Activated CD4-positive, alpha-beta memory T cell treated with anti-CD3 and anti-CD28 coated beads for 36 hours (primary cell): ENCODE data around the gene NUDT22. TPM values are rescaled to one million over a fixed set of nuclear protein-coding genes. Genes with fewer than 3 reads are reported as not detected.

Experiments
- CTCF ChIA-PET: fragments of 350-600 bp; sonication (Branson Sonifier 250); formaldehyde crosslinking; loops from one replicate; lab custom pipeline; 2021; ENCODE audit warnings: antibody characterized with exemption, inconsistent platforms; lab: Charles Lee
- POLR2A ChIA-PET: fragments of 350-600 bp; sonication (Branson Sonifier 250); formaldehyde crosslinking; loops from one replicate; lab custom pipeline; 2021; ENCODE audit warnings: antibody characterized with exemption; lab: Charles Lee
- DNase-seq: peaks from one replicate; pipeline ENCODE4 v3.0.0-alpha.2; 2020
- H3K27ac Mint-ChIP-seq: one replicate; pipeline ENCODE4 v1.8.0; 2021; ENCODE audit warnings: mixed read lengths
- H3K27me3 Mint-ChIP-seq: one replicate; pipeline ENCODE4 v1.8.0; 2021; ENCODE audit warnings: mixed read lengths
- H3K36me3 Mint-ChIP-seq: one replicate; pipeline ENCODE4 v1.8.0; 2021; ENCODE audit warnings: mixed read lengths
- H3K4me1 Mint-ChIP-seq: one replicate; pipeline ENCODE4 v1.8.0; 2021; ENCODE audit warnings: low read depth, mixed read lengths
- H3K4me3 Mint-ChIP-seq: one replicate; pipeline ENCODE4 v1.8.0; 2021; ENCODE audit warnings: mild to moderate bottlenecking, mixed read lengths
- H3K9me3 Mint-ChIP-seq: one replicate; pipeline ENCODE4 v1.8.0; 2021; ENCODE audit warnings: mixed read lengths
- intact Hi-C: fragments of 100-400 bp; cut with micrococcal nuclease; formaldehyde crosslinking; loops from one replicate; pipeline ENCODE4 v1.15.1; 2023
- total RNA-seq, 2 experiments: library from RNA; stranded (reverse); gene quantifications; one replicate each; pipeline ENCODE4 v1.2.3, GENCODE V29; 2021

NUDT22 gene
- total RNA-seq, 2 experiments from 2014 or later, result 69.8 to 79.8 TPM

DNA sequence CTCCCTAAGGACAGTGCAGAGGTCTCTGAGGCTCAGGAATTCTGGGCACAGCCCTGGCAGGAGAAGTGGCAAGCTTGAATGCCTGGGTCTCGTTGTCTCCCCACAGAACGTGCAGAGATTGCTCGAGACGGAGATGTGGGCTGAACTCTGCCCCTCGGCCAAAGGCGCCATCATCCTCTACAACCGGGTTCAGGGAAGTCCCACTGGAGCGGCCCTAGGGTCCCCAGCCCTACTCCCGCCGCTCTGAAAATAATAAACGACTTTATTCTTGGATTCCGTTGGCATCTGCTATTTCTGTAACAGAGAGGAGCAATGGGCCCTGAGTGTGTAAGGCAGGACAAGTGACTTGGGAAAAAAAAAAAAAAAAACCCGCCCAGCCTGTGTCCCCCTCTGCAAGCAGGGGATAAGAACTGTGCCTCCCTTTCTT, 3.7 kb downstream of the NUDT22 start:
- no peak for DNase-seq
- H3K4me1 Mint-ChIP-seq, result peaks cover 33% of the 10 kb centered on the region
- no peaks in the 10 kb centered on the region for H3K27me3 Mint-ChIP-seq
- intact Hi-C loops, result loop anchor here (1.0 kb wide), 2 partner anchors 12 to 22 kb away; partner anchors contain the start of gene FKBP2
- POLR2A ChIA-PET, result no interaction called here
- peaks cover 5% of the 10 kb centered on the region for H3K36me3 Mint-ChIP-seq
- peak overlapping the region; percentile 80 for H3K27ac Mint-ChIP-seq
- H3K9me3 Mint-ChIP-seq, result no peaks in the 10 kb centered on the region
- CTCF ChIA-PET, result no interaction called here
- peak overlapping the region; percentile 79 for H3K4me3 Mint-ChIP-seq

GRCh38 chr11:64230171-64230984, 4.3 kb downstream of the NUDT22 start, which contains the start of gene DNAJC4:
DNAJC4 (plus strand) TSS chr11:64230548; CDS start chr11:64230855, 307 bp downstream.
- H3K36me3 Mint-ChIP-seq, result peaks cover 7% of the 10 kb centered on the region
- H3K4me3 Mint-ChIP-seq, result peak within 1 kb of the TSS; percentile 79
- no peaks in the 10 kb centered on the region for H3K9me3 Mint-ChIP-seq
- H3K4me1 Mint-ChIP-seq, result peaks cover 33% of the 10 kb centered on the region
- POLR2A ChIA-PET, result no interaction called here
- intact Hi-C loops, result loop anchor here (1.0 kb wide), 2 partner anchors 11 to 23 kb away; partner anchors contain the start of gene FKBP2
- peak within 1 kb of the TSS; percentile 80 for H3K27ac Mint-ChIP-seq
- no peaks in the 10 kb centered on the region for H3K27me3 Mint-ChIP-seq
- CTCF ChIA-PET, result no interaction called here
- DNase-seq, result peak; percentile 92

GRCh38 chr11:64230985-64231365, 4.9 kb downstream of the NUDT22 start:
- POLR2A ChIA-PET, result no interaction called here
- Mint-ChIP-seq H3K4me1 (peaks cover 38% of the 10 kb centered on the region), H3K36me3 (peaks cover 7% of the 10 kb centered on the region), H3K4me3 (peak overlapping the region; percentile 79), H3K27me3 (no peaks in the 10 kb centered on the region), H3K9me3 (no peaks in the 10 kb centered on the region), H3K27ac (peak overlapping the region; percentile 80)
- CTCF ChIA-PET, result no interaction called here
- no peak for DNase-seq
- intact Hi-C loops, result loop anchor here (1.0 kb wide), 2 partner anchors 10 to 24 kb away; partner anchors contain the start of gene FKBP2

DNA sequence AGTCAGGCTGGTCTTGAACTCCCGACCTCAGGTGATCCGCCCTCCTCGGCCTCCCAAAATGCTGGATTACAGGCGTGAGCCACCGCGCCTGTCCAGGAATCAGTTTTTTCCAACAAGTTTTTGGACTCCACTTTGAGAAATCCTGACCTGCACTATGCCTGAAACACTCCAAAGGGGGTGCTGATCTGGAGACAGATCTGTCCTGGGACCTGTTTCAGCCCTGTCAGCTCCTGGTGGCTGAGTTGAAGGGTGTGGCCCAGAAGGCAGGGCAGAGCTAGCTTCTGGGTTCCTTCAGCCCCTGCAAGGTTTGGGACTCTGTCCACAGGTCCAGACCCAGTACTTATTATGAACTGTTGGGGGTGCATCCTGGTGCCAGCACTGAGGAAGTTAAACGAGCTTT, 5.5 kb downstream of the NUDT22 start:
- peaks cover 40% of the 10 kb centered on the region for H3K4me1 Mint-ChIP-seq
- CTCF ChIA-PET, result interaction anchor here (0.8 kb wide), 1 partner anchor 231 kb away, joined by 3 read pairs; no protein-coding TSS in a partner anchor

GRCh38 chr11:64232182-64232966, 6.3 kb downstream of the NUDT22 start:
- Mint-ChIP-seq H3K9me3 (no peaks in the 10 kb centered on the region), H3K4me1 (peaks cover 36% of the 10 kb centered on the region), H3K27me3 (no peaks in the 10 kb centered on the region), H3K36me3 (peaks cover 8% of the 10 kb centered on the region), H3K4me3 (peak overlapping the region; percentile 79), H3K27ac (no peak overlapping the region)
- DNase-seq, result no peak
- CTCF ChIA-PET, result interaction anchor here (0.7 to 3.4 kb wide), 5 partner anchors 20 to 232 kb away, joined by 3 to 14 read pairs (median 3); no protein-coding TSS in a partner anchor
- POLR2A ChIA-PET, result interaction anchor here (1.6 to 2.0 kb wide), 2 partner anchors 9 to 25 kb away, joined by 5 to 10 read pairs; partner anchors contain the start of genes FERMT3 and FKBP2
- intact Hi-C loops, result no loop called here

More for the DNA sequence above, 5.5 kb downstream of the NUDT22 start:
- no peaks in the 10 kb centered on the region for H3K9me3 Mint-ChIP-seq
- H3K27me3 Mint-ChIP-seq, result no peaks in the 10 kb centered on the region
- H3K27ac Mint-ChIP-seq, result no peak overlapping the region
- no peak for DNase-seq
- peak overlapping the region; percentile 79 for H3K4me3 Mint-ChIP-seq
- intact Hi-C loops, result no loop called here
- POLR2A ChIA-PET, result interaction anchor here (2.0 kb wide), 1 partner anchor 25 kb away, joined by 10 read pairs; the partner anchor contains the start of gene FERMT3
- peaks cover 7% of the 10 kb centered on the region for H3K36me3 Mint-ChIP-seq

DNA sequence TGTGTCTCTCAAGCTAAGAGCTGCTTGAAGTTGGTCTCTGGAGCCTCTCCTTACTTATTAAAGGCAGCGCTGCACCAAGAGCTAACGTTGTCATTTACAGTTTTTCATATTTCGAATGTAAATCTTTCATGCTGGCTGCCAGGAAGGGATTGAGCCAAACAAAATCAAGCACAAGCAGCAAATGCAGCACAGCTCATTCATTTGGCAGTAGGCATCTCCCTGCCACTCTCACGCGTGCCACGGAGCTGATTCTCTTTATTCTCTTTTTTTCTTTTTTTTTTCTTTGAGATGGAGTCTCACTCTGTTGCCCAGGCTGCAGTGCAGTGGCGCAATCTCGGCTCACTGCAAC, 6.9 kb downstream of the NUDT22 start:
- Mint-ChIP-seq H3K27me3 (no peaks in the 10 kb centered on the region), H3K36me3 (peaks cover 6% of the 10 kb centered on the region), H3K4me3 (no peak overlapping the region), H3K4me1 (peaks cover 32% of the 10 kb centered on the region), H3K27ac (no peak overlapping the region), H3K9me3 (no peaks in the 10 kb centered on the region)
- DNase-seq, result no peak
- ChIA-PET CTCF (interaction anchor here (0.7 to 3.4 kb wide), 4 partner anchors 19 to 46 kb away, joined by 3 to 14 read pairs (median 3); no protein-coding TSS in a partner anchor), POLR2A (interaction anchor here (1.6 to 2.0 kb wide), 2 partner anchors 8 to 26 kb away, joined by 5 to 10 read pairs; partner anchors contain the start of genes FERMT3 and FKBP2)
- intact Hi-C loops, result no loop called here

DNA sequence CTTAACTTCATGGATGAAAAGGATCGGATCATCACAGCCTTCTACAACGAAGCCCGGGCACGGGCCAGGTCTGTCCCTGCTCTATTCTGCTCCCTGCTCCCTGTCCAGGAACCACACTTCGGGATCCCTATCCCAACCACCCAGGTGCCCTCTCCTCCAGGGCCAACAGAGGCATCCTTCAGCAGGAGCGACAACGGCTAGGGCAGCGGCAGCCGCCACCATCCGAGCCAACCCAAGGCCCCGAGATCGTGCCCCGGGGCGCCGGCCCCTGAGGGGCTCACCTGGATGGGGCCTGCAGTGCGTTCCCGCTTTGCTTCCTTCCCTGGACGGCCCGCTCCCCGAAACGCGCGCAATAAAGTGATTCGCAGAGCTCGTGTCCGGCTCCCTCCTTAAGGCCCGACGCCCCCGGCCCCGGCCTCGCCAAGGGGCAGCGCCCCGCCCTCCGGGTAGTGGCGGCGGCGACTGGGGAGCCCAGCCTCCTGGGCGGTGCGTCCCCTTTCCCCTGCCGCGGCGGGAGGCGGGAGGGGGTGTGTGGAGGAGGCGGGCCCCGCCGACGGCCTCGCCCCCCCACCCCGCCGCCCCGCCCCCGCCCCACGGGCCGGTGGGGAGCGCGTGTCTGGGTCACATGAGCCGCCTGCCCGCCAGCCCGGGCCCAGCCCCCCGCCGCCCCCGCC, 8.0 kb downstream of the NUDT22 start, which contains the start of gene VEGFB:
Gene VEGFB (plus strand): TSS at position 672 of the 674 bp plus-strand sequence. CDS start 250 bp downstream, outside the sequence.
- Mint-ChIP-seq H3K27me3 (no peaks in the 10 kb centered on the region), H3K4me1 (peaks cover 30% of the 10 kb centered on the region), H3K9me3 (no peaks in the 10 kb centered on the region), H3K27ac (peak within 1 kb of the TSS; percentile 35), H3K4me3 (peak within 1 kb of the TSS; percentile 83), H3K36me3 (peaks cover 6% of the 10 kb centered on the region)
- ChIA-PET CTCF (interaction anchor here (0.7 to 3.4 kb wide), 4 partner anchors 8 to 67 kb away, joined by 3 to 14 read pairs (median 4); partner anchors contain the start of genes CATSPERZ, NUDT22 and TRPT1), POLR2A (interaction anchor here (0.5 kb wide), 1 partner anchor 13 kb away, joined by 3 read pairs; the partner anchor contains the start of gene PPP1R14B)
- intact Hi-C loops, result no loop called here
- peak; percentile 74 for DNase-seq

DNA sequence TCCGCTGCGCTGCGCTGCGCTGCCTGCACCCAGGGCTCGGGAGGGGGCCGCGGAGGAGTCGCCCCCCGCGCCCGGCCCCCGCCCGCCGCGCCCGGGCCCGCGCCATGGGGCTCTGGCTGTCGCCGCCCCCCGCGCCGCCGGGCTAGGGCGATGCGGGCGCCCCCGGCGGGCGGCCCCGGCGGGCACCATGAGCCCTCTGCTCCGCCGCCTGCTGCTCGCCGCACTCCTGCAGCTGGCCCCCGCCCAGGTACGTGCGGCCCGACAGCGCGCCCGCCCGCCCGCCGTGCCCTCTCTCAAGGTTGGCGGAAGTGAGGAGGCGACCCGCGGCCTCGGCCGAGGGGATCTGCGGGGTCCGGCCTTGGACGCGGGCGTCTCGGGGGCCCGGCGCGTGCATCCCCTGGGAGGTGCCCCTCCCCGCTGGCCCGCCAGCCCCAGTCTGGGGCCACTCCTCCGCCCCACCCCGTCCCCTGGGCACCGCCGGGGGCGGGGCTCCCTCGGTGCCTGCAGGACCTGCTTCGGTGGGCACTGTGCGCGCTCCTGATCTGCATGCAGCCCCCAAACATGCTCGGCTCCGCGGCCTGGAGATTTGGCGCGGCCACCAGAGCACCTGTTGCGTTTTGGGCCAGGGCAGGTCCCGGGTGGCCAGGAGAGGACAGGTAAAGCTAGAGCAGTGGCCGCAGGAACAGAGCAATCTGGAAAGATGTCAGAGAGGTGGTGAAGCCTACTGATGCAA, 8.7 kb downstream of the NUDT22 start:
- ChIA-PET CTCF (interaction anchor here (1.1 to 3.4 kb wide), 5 partner anchors 10 to 97 kb away, joined by 3 to 14 read pairs (median 4); partner anchors contain the start of gene CATSPERZ), POLR2A (no interaction called here)
- Mint-ChIP-seq H3K36me3 (peaks cover 6% of the 10 kb centered on the region), H3K9me3 (no peaks in the 10 kb centered on the region), H3K27ac (peak overlapping the region; percentile 35), H3K4me1 (peaks cover 25% of the 10 kb centered on the region), H3K4me3 (peak overlapping the region; percentile 83), H3K27me3 (no peaks in the 10 kb centered on the region)
- intact Hi-C loops, result no loop called here
- DNase-seq, result peak; percentile 55

GRCh38 chr11:64235437-64236161, 9.5 kb downstream of the NUDT22 start:
- ChIA-PET POLR2A (interaction anchor here (1.2 to 1.9 kb wide), 2 partner anchors 29 to 50 kb away, joined by 3 to 12 read pairs; partner anchors contain the start of genes FERMT3 and STIP1), CTCF (interaction anchor here (1.1 to 3.4 kb wide), 5 partner anchors 10 to 97 kb away, joined by 3 to 14 read pairs (median 4); partner anchors contain the start of gene ESRRA)
- H3K4me1 Mint-ChIP-seq, result peaks cover 32% of the 10 kb centered on the region
- peaks cover 10% of the 10 kb centered on the region for H3K36me3 Mint-ChIP-seq
- peak overlapping the region; percentile 83 for H3K4me3 Mint-ChIP-seq
- peak overlapping the region; percentile 35 for H3K27ac Mint-ChIP-seq
- no peak for DNase-seq
- intact Hi-C loops, result no loop called here
- H3K9me3 Mint-ChIP-seq, result no peaks in the 10 kb centered on the region
- no peaks in the 10 kb centered on the region for H3K27me3 Mint-ChIP-seq
